Liver (tissue), 9 donors: ENCODE results near the gene SAFB. TPM values are rescaled to one million over a fixed set of nuclear protein-coding genes. Genes with fewer than 3 reads are reported as not detected.

Experiments
- DNase-seq: peaks from one replicate; pipeline ENCODE4 v3.0.0-alpha.2; 2017; ENCODE audit warnings: low spot score
- H3K27ac ChIP-seq, 2 donors: one replicate each; pipeline ENCODE4 v1.7.0; 2013; ENCODE audit warnings: inconsistent platforms in 2 of 2, low read length in 2 of 2, control low read depth in 1 of 2, low read depth in 1 of 2, mild to moderate bottlenecking in 1 of 2
- H3K27me3 ChIP-seq, 4 donors: one replicate each; pipeline versions ENCODE4 v1.6.1 to v1.7.0; 2013; ENCODE audit warnings: low read length in 3 of 4, inconsistent platforms in 1 of 4, mild to moderate bottlenecking in 1 of 4, moderate library complexity in 1 of 4; ENCODE audit not compliant: control insufficient read depth in 4 of 4, insufficient read depth in 4 of 4
- H3K36me3 ChIP-seq, 4 donors: one replicate each; pipeline versions ENCODE4 v1.6.1 to v1.7.0; 2013; ENCODE audit warnings: low read length in 3 of 4, mild to moderate bottlenecking in 3 of 4, low read depth in 1 of 4, moderate library complexity in 1 of 4; ENCODE audit not compliant: control insufficient read depth in 4 of 4, insufficient read depth in 3 of 4
- H3K4me1 ChIP-seq, 4 donors: one replicate each; pipeline versions ENCODE4 v1.6.1 to v1.7.0; 2013; ENCODE audit warnings: low read length in 3 of 4, mild to moderate bottlenecking in 3 of 4, moderate library complexity in 1 of 4; ENCODE audit not compliant: control insufficient read depth in 4 of 4, insufficient read depth in 4 of 4
- H3K4me3 ChIP-seq, 3 donors: one replicate each; pipeline versions ENCODE4 v1.6.1 to v1.7.0; 2013; ENCODE audit warnings: low read length in 3 of 3, control low read depth in 1 of 3, low read depth in 1 of 3, mild to moderate bottlenecking in 1 of 3
- H3K9ac ChIP-seq, 2 donors: one replicate each; pipeline ENCODE4 v1.7.0; 2013; ENCODE audit warnings: low read length in 2 of 2, mild to moderate bottlenecking in 2 of 2, moderate library complexity in 2 of 2, control low read depth in 1 of 2, low read depth in 1 of 2
- H3K9me3 ChIP-seq, 4 donors: one replicate each; pipeline versions ENCODE4 v1.6.1 to v1.7.0; 2013; ENCODE audit warnings: low read length in 3 of 4; ENCODE audit not compliant: control insufficient read depth in 4 of 4
- ATF3 ChIP-seq: IDR thresholded peaks from 2 replicates; pipeline ENCODE4 v1.6.1; 2016; ENCODE audit warnings: antibody characterized with exemption
- EGR1 ChIP-seq, 2 donors: IDR thresholded peaks; 2 replicates each; pipeline ENCODE4 v1.6.1; 2016 to 2018; ENCODE audit warnings: antibody characterized with exemption in 2 of 2, low read depth in 2 of 2
- FOXA1 ChIP-seq: IDR thresholded peaks from 2 replicates; pipeline ENCODE4 v1.6.1; 2016; ENCODE audit warnings: antibody characterized with exemption
- FOXA2 ChIP-seq: IDR thresholded peaks from 2 replicates; pipeline ENCODE4 v1.6.1; 2016; ENCODE audit warnings: antibody characterized with exemption
- GABPA ChIP-seq, 2 donors: IDR thresholded peaks in 1 of 2; conservative IDR thresholded peaks in 1 of 2; 2 replicates each; pipeline ENCODE4 v1.6.1; 2016; ENCODE audit warnings: antibody characterized with exemption in 2 of 2, mild to moderate bottlenecking in 1 of 2, moderate library complexity in 1 of 2
- HNF4A ChIP-seq, 2 donors: conservative IDR thresholded peaks; 2 replicates each; pipeline ENCODE4 v1.6.1; 2016; ENCODE audit warnings: antibody characterized with exemption in 2 of 2, mild to moderate bottlenecking in 2 of 2
- HNF4G ChIP-seq: IDR thresholded peaks from 2 replicates; pipeline ENCODE4 v1.6.1; 2016; ENCODE audit warnings: antibody characterized with exemption
- JUND ChIP-seq, 2 donors: IDR thresholded peaks; 2 replicates each; pipeline ENCODE4 v1.6.1; 2016; ENCODE audit warnings: antibody characterized with exemption in 2 of 2
- MAX ChIP-seq: IDR thresholded peaks from 2 replicates; pipeline ENCODE4 v1.6.1; 2016; ENCODE audit warnings: antibody characterized with exemption
- NR2F2 ChIP-seq: IDR thresholded peaks from 2 replicates; pipeline ENCODE4 v1.6.1; 2016; ENCODE audit warnings: antibody characterized with exemption
- RAD21 ChIP-seq, 2 donors: IDR thresholded peaks; 2 replicates each; pipeline ENCODE4 v1.6.1; 2016; ENCODE audit warnings: antibody characterized with exemption in 2 of 2, mild to moderate bottlenecking in 2 of 2
- RXRA ChIP-seq, 2 donors: IDR thresholded peaks; 2 replicates each; pipeline ENCODE4 v1.6.1; 2017 to 2018; ENCODE audit warnings: antibody characterized with exemption in 2 of 2, mild to moderate bottlenecking in 1 of 2
- SP1 ChIP-seq: IDR thresholded peaks from 2 replicates; pipeline ENCODE4 v1.6.1; 2018; ENCODE audit warnings: antibody characterized with exemption, mild to moderate bottlenecking
- YY1 ChIP-seq: IDR thresholded peaks from 2 replicates; pipeline ENCODE4 v1.6.1; 2016; ENCODE audit warnings: antibody characterized with exemption, mild to moderate bottlenecking
- WGBS: extraction: QIAGEN DNeasy Blood & Tissue Kit; methylation state at CpG from one replicate; pipeline ENCODE4 v1.1.7; 2013; 5-methylcytosine and 5-hydroxymethylcytosine counted together
- polyA plus RNA-seq, 2 donors: library from polyadenylated mRNA; stranded (reverse) in 1 of 2; unstranded in 1 of 2; fragments of 200-250 nt in 1 of 2; fragments of >200 nt in 1 of 2; fragmentation: Nextera tagmentation in 1 of 2; extraction: Ambion mirVana in 1 of 2; gene quantifications; one replicate each; pipeline versions ENCODE4 v1.2.1 to v1.2.3, GENCODE V29; 2013 to 2015
- total RNA-seq, 2 donors: library from RNA; depleted of rRNA; stranded (reverse); fragments of >200 nt; gene quantifications; one replicate each; pipeline ENCODE4 v1.2.3, GENCODE V29; 2014
- TF ChIP-seq, protein P1 (sequence below): IDR thresholded peaks from 2 replicates; pipeline ENCODE4 v1.6.1; 2016; ENCODE audit warnings: antibody characterized with exemption
- TF ChIP-seq, protein P2 (sequence below): IDR thresholded peaks from 2 replicates; pipeline ENCODE4 v1.6.1; 2016; ENCODE audit warnings: antibody characterized with exemption, mild to moderate bottlenecking
- TF ChIP-seq, protein P3 (sequence below): fragments of 150-350 bp; IDR thresholded peaks from 2 replicates; pipeline ENCODE4 v1.5.1; 2017; ENCODE audit warnings: improper control_type of control experiment, low read depth, low read length; ENCODE audit not compliant: missing input control
- donor health status: healthy.
- donor health status: healthy.
- donor health status: healthy.
- donor health status: healthy.
- donor health status: healthy.

The SAFB gene
- total and polyA plus RNA-seq, 4 donors: 16.5 to 65.0 (median 38.5) TPM

DNA sequence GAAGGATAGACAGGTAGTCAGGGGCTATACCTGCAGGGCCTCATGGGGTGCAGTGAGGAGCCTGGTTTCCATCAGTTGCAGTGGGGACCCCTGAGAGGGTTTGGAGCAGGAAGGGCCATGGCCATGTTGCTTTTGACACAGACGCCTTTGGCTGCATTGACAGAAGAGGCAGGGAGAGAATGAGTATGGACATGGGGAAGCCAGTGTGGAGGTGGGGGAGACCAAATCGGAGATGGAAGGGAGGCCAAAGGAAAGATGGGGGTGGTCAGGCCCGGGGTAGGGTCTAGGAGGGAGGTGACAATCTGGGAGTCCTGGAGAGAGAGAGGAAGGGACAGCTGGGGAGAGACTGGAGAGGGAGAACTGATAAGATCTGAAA is 59.2 kb downstream of the SAFB start:
- Histone ChIP-seq H3K4me3 (no peak overlapping the region), H3K27me3 (no peaks in the 10 kb centered on the region), H3K9me3 (no peaks in the 10 kb centered on the region), H3K4me1 (peaks cover 7 to 22% (median 14%) of the 10 kb centered on the region in 4 donors), H3K27ac (no peak overlapping the region), H3K9ac (no peak overlapping the region), H3K36me3 (no peaks in the 10 kb centered on the region)
- peak; percentile 26 for DNase-seq
- TF ChIP-seq RXRA (IDR thresholded peaks at IDR 0.05) (no peak), GABPA (IDR thresholded peaks at IDR 0.05 in 1 of 2, conservative IDR thresholded peaks at IDR 0.05 in 1 of 2) (no peak), RAD21 (IDR thresholded peaks at IDR 0.05) (no peak), FOXA2 (no peak), FOXA1 (no peak), HNF4G (no peak), YY1 (no peak), MAX (no peak), EGR1 (IDR thresholded peaks at IDR 0.05; ENCODE audit: low read depth in 2 of 2) (no peak), SP1 (no peak)
- TF ChIP-seq, protein P1, sequence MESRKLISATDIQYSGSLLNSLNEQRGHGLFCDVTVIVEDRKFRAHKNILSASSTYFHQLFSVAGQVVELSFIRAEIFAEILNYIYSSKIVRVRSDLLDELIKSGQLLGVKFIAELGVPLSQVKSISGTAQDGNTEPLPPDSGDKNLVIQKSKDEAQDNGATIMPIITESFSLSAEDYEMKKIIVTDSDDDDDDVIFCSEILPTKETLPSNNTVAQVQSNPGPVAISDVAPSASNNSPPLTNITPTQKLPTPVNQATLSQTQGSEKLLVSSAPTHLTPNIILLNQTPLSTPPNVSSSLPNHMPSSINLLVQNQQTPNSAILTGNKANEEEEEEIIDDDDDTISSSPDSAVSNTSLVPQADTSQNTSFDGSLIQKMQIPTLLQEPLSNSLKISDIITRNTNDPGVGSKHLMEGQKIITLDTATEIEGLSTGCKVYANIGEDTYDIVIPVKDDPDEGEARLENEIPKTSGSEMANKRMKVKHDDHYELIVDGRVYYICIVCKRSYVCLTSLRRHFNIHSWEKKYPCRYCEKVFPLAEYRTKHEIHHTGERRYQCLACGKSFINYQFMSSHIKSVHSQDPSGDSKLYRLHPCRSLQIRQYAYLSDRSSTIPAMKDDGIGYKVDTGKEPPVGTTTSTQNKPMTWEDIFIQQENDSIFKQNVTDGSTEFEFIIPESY: no peak
- TF ChIP-seq, protein P2, sequence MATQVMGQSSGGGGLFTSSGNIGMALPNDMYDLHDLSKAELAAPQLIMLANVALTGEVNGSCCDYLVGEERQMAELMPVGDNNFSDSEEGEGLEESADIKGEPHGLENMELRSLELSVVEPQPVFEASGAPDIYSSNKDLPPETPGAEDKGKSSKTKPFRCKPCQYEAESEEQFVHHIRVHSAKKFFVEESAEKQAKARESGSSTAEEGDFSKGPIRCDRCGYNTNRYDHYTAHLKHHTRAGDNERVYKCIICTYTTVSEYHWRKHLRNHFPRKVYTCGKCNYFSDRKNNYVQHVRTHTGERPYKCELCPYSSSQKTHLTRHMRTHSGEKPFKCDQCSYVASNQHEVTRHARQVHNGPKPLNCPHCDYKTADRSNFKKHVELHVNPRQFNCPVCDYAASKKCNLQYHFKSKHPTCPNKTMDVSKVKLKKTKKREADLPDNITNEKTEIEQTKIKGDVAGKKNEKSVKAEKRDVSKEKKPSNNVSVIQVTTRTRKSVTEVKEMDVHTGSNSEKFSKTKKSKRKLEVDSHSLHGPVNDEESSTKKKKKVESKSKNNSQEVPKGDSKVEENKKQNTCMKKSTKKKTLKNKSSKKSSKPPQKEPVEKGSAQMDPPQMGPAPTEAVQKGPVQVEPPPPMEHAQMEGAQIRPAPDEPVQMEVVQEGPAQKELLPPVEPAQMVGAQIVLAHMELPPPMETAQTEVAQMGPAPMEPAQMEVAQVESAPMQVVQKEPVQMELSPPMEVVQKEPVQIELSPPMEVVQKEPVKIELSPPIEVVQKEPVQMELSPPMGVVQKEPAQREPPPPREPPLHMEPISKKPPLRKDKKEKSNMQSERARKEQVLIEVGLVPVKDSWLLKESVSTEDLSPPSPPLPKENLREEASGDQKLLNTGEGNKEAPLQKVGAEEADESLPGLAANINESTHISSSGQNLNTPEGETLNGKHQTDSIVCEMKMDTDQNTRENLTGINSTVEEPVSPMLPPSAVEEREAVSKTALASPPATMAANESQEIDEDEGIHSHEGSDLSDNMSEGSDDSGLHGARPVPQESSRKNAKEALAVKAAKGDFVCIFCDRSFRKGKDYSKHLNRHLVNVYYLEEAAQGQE: no peak
- TF ChIP-seq, protein P3, sequence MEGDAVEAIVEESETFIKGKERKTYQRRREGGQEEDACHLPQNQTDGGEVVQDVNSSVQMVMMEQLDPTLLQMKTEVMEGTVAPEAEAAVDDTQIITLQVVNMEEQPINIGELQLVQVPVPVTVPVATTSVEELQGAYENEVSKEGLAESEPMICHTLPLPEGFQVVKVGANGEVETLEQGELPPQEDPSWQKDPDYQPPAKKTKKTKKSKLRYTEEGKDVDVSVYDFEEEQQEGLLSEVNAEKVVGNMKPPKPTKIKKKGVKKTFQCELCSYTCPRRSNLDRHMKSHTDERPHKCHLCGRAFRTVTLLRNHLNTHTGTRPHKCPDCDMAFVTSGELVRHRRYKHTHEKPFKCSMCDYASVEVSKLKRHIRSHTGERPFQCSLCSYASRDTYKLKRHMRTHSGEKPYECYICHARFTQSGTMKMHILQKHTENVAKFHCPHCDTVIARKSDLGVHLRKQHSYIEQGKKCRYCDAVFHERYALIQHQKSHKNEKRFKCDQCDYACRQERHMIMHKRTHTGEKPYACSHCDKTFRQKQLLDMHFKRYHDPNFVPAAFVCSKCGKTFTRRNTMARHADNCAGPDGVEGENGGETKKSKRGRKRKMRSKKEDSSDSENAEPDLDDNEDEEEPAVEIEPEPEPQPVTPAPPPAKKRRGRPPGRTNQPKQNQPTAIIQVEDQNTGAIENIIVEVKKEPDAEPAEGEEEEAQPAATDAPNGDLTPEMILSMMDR: no peak
- 91% methylated on average over 3 of the region's 3 CpGs for WGBS

- no peak overlapping the region for H3K9ac ChIP-seq
- peaks cover 9 to 24% (median 15%) of the 10 kb centered on the region in 4 donors for H3K4me1 ChIP-seq
- no peaks in the 10 kb centered on the region for H3K27me3 ChIP-seq
- no peaks in the 10 kb centered on the region for H3K36me3 ChIP-seq
- H3K4me3 ChIP-seq: no peak overlapping the region
- DNase-seq: no peak
- TF ChIP-seq YY1: no peak
- no peak for TF ChIP-seq JUND (IDR thresholded peaks at IDR 0.05)
- TF ChIP-seq HNF4A (conservative IDR thresholded peaks at IDR 0.05): no peak
- TF ChIP-seq MAX: no peak
- TF ChIP-seq, protein P3: no peak
- no peak for TF ChIP-seq FOXA1
- TF ChIP-seq RAD21 (IDR thresholded peaks at IDR 0.05): no peak
- no peak for TF ChIP-seq HNF4G
- TF ChIP-seq GABPA (IDR thresholded peaks at IDR 0.05 in 1 of 2, conservative IDR thresholded peaks at IDR 0.05 in 1 of 2): no peak
- TF ChIP-seq ATF3: no peak
- TF ChIP-seq NR2F2: no peak
- TF ChIP-seq SP1: no peak
- TF ChIP-seq RXRA (IDR thresholded peaks at IDR 0.05): no peak
- H3K27ac ChIP-seq: no peak overlapping the region
- no peaks in the 10 kb centered on the region for H3K9me3 ChIP-seq
- WGBS: 95% methylated on average over 10 of the region's 10 CpGs
Observed at GRCh38 chr19:5683177-5683886, 60.4 kb downstream of the SAFB start.
